ENCODE results near the gene SENP2. TPM values are rescaled to one million over a fixed set of nuclear protein-coding genes. Genes with fewer than 3 reads are reported as not detected.

SENP2 gene
- total RNA-seq, 1 donor from 2014 or later: 18.6 TPM

DNA sequence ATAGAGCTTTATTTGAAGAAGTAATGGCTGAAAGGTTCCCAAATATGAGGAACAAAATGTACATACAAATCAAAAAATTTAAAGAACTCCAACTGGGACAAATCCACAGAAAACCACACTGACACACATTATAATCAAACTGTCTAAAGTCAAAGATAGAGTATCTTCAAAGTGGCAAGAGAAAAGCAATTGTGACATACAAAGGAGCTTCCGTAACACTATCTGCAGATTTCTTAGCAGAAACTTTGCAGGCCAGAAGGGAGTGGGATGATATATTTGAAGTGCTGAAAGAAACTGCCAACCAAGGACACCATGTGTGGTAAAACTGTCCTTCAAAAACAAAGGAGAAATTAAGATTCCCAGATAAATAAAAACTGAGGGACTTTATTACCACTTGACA lies 91.9 kb downstream of the SENP2 start:
- DNase-seq (ENCODE audit: low read depth in 2 of 2): no peak

DNA sequence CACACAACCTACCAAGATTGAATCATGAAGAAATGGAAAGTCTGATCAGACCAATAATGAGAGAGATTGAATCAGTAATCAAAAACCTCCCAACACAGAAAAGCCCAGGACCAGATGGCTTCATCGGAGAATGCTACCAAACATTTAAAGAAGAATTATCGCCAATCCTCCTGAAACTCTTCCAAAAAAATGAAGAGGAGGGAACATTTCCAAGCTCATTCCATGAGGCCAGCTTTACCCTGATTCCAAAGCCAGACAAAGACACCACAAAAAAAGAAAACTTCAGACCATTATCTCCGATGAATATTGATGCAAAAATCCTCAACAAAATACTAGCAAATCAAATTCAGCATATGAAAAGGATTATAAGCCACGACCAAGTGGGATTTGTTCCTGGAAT lies 94.1 kb downstream of the SENP2 start:
- no peak for DNase-seq (ENCODE audit: low read depth in 2 of 2)

Other genes with a start within 250 kb of the SENP2 start
- gene MAP3K13, start 223.2 kb upstream of the SENP2 start, total RNA-seq: 8.6 and 8.9 TPM in 2 replicates
- 5.9 and 7.0 TPM in 2 replicates for gene TMEM41A, start 87.3 kb upstream of the SENP2 start, total RNA-seq
- gene LIPH, start 33.7 kb upstream of the SENP2 start, total RNA-seq: 0.13 TPM in 1 of 2 replicates, not detected in the other
- 26.8 and 33.6 TPM in 2 replicates for gene IGF2BP2, start 238.7 kb downstream of the SENP2 start, total RNA-seq

Data from dermis microvascular lymphatic vessel endothelial cell (primary cell).